PC-9 (cell line): ENCODE results near the gene ISOC1. TPM values are rescaled to one million over a fixed set of nuclear protein-coding genes. Genes with fewer than 3 reads are reported as not detected.

Experiments
- BruUV-seq: library from RNA; stranded (reverse); fragments of 400-500 nt; replicated peaks from 2 replicates; lab custom pipeline; 2021; lab: Mats Ljungman, UMichigan
- CTCF ChIA-PET: fragments of 300-600 bp; sonication (Branson Sonifier 250); formaldehyde crosslinking; loops from one replicate; lab custom pipeline; 2022; ENCODE audit warnings: antibody characterized with exemption; lab: Charles Lee
- POLR2A ChIA-PET: fragments of 300-600 bp; sonication (Branson Sonifier 250); formaldehyde crosslinking; loops from one replicate; lab custom pipeline; 2022; ENCODE audit warnings: antibody characterized with exemption; ENCODE audit not compliant: unreplicated experiment; lab: Charles Lee
- DNase-seq, 2 experiments: peaks; one replicate each; pipeline versions ENCODE4 v3.0.0 to v3.0.0-alpha.2; 2015 to 2022; ENCODE audit warnings: mixed read lengths in 1 of 2
- H2AFZ ChIP-seq: fragments of 200-600 bp; sonication (generic); 2 replicates; pipeline ENCODE4 v1.8.1; 2017; ENCODE audit warnings: antibody characterized with exemption
- H3F3A ChIP-seq: fragments of 200-600 bp; sonication (generic); 2 replicates; pipeline ENCODE4 v1.8.1; 2017; ENCODE audit warnings: antibody characterized with exemption, mild to moderate bottlenecking, low read depth; ENCODE audit not compliant: insufficient read depth
- H3K27ac ChIP-seq: fragments of 200-600 bp; sonication (generic); 2 replicates; pipeline ENCODE4 v1.6.1; 2016; ENCODE audit warnings: mixed run types
- H3K27me3 ChIP-seq: fragments of 200-600 bp; sonication (generic); 2 replicates; pipeline ENCODE4 v1.6.1; 2016; ENCODE audit warnings: low read depth, mixed run types; ENCODE audit not compliant: insufficient read depth
- H3K36me3 ChIP-seq: fragments of 200-600 bp; sonication (generic); 2 replicates; pipeline ENCODE4 v1.6.1; 2016; ENCODE audit warnings: low read depth, mixed run types
- H3K4me1 ChIP-seq: fragments of 200-600 bp; sonication (generic); replicated peaks from 2 replicates; pipeline ENCODE4 v1.6.1; 2016; ENCODE audit warnings: mixed run types; ENCODE audit not compliant: insufficient read depth
- H3K4me2 ChIP-seq: fragments of 200-600 bp; sonication (generic); 2 replicates; pipeline ENCODE4 v1.6.1; 2017; ENCODE audit warnings: mixed run types
- H3K4me3 ChIP-seq: fragments of 200-600 bp; sonication (generic); 2 replicates; pipeline ENCODE4 v1.6.1; 2016; ENCODE audit warnings: mixed run types
- H3K79me2 ChIP-seq: fragments of 200-600 bp; sonication (generic); 2 replicates; pipeline ENCODE4 v1.6.1; 2017; ENCODE audit warnings: low read depth, mixed run types
- H3K9me2 ChIP-seq: fragments of 200-600 bp; sonication (generic); 2 replicates; pipeline ENCODE4 v1.8.1; 2017; ENCODE audit warnings: mild to moderate bottlenecking; ENCODE audit not compliant: insufficient read depth
- H3K9me3 ChIP-seq: fragments of 200-600 bp; sonication (generic); 2 replicates; pipeline ENCODE4 v1.8.1; 2016; ENCODE audit warnings: low read depth; ENCODE audit not compliant: insufficient read depth
- H4K20me1 ChIP-seq: fragments of 200-600 bp; sonication (generic); 2 replicates; pipeline ENCODE4 v1.8.1; 2017; ENCODE audit not compliant: insufficient read depth
- EZH2 ChIP-seq: fragments of 200-600 bp; sonication (generic); IDR thresholded peaks from 2 replicates; pipeline ENCODE4 v1.8.0; 2017; ENCODE audit warnings: antibody characterized with exemption, low read depth
- intact Hi-C: fragments of 100-400 bp; cut with micrococcal nuclease; formaldehyde crosslinking; loops from one replicate; pipeline ENCODE4 v1.10.0; 2022; ENCODE audit not compliant: unreplicated experiment
- total RNA-seq: library from RNA; stranded (reverse); gene quantifications from 2 replicates; pipeline ENCODE4 v1.2.3, GENCODE V29; 2021
- TF ChIP-seq, protein P1 (sequence below): fragments of 200-600 bp; sonication (generic); conservative IDR thresholded peaks from 2 replicates; pipeline ENCODE4 v1.6.1; 2017; ENCODE audit warnings: mixed run types, antibody characterized with exemption, mild to moderate bottlenecking, moderate library complexity

ISOC1 gene
- total RNA-seq, 1 experiment from 2014 or later: 7.5 TPM

GRCh38 chr5:129057329-129057728 lies 37.2 kb upstream of the ISOC1 start:
- H3F3A ChIP-seq: no peaks in the 10 kb centered on the region
- H2AFZ ChIP-seq: no peak overlapping the region
- no peak for DNase-seq
- no TSS peak for BruUV-seq
- H3K9me3 ChIP-seq: no peaks in the 10 kb centered on the region
- H3K79me2 ChIP-seq: no peaks in the 10 kb centered on the region
- H3K4me1 ChIP-seq: no peaks in the 10 kb centered on the region
- H3K36me3 ChIP-seq: no peaks in the 10 kb centered on the region
- H4K20me1 ChIP-seq: no peaks in the 10 kb centered on the region
- ChIA-PET POLR2A (no interaction called here), CTCF (no interaction called here)
- no peak overlapping the region for H3K4me2 ChIP-seq
- no peak overlapping the region for H3K4me3 ChIP-seq
- TF ChIP-seq EZH2: no peak
- TF ChIP-seq, protein P1, sequence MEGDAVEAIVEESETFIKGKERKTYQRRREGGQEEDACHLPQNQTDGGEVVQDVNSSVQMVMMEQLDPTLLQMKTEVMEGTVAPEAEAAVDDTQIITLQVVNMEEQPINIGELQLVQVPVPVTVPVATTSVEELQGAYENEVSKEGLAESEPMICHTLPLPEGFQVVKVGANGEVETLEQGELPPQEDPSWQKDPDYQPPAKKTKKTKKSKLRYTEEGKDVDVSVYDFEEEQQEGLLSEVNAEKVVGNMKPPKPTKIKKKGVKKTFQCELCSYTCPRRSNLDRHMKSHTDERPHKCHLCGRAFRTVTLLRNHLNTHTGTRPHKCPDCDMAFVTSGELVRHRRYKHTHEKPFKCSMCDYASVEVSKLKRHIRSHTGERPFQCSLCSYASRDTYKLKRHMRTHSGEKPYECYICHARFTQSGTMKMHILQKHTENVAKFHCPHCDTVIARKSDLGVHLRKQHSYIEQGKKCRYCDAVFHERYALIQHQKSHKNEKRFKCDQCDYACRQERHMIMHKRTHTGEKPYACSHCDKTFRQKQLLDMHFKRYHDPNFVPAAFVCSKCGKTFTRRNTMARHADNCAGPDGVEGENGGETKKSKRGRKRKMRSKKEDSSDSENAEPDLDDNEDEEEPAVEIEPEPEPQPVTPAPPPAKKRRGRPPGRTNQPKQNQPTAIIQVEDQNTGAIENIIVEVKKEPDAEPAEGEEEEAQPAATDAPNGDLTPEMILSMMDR: no peak
- H3K27ac ChIP-seq: no peak overlapping the region
- H3K9me2 ChIP-seq: no peaks in the 10 kb centered on the region
- intact Hi-C loops: no loop called here
- H3K27me3 ChIP-seq: no peaks in the 10 kb centered on the region

- DNase-seq: no peak
- TF ChIP-seq, protein P1: no peak
- no peak for TF ChIP-seq EZH2
- H3K27me3 ChIP-seq: no peaks in the 10 kb centered on the region
- H4K20me1 ChIP-seq: no peaks in the 10 kb centered on the region
- H3K9me2 ChIP-seq: no peaks in the 10 kb centered on the region
- intact Hi-C loops: no loop called here
- no peaks in the 10 kb centered on the region for H3K4me1 ChIP-seq
- H3K4me3 ChIP-seq: no peak overlapping the region
- no peak overlapping the region for H3K4me2 ChIP-seq
- no peaks in the 10 kb centered on the region for H3K79me2 ChIP-seq
- H3F3A ChIP-seq: no peaks in the 10 kb centered on the region
- H2AFZ ChIP-seq: no peak overlapping the region
- ChIA-PET CTCF (no interaction called here), POLR2A (no interaction called here)
- no TSS peak for BruUV-seq
- no peak overlapping the region for H3K27ac ChIP-seq
- H3K36me3 ChIP-seq: no peaks in the 10 kb centered on the region
- H3K9me3 ChIP-seq: no peaks in the 10 kb centered on the region
Measured at GRCh38 chr5:129061849-129062248, 32.7 kb upstream of the ISOC1 start.

DNA sequence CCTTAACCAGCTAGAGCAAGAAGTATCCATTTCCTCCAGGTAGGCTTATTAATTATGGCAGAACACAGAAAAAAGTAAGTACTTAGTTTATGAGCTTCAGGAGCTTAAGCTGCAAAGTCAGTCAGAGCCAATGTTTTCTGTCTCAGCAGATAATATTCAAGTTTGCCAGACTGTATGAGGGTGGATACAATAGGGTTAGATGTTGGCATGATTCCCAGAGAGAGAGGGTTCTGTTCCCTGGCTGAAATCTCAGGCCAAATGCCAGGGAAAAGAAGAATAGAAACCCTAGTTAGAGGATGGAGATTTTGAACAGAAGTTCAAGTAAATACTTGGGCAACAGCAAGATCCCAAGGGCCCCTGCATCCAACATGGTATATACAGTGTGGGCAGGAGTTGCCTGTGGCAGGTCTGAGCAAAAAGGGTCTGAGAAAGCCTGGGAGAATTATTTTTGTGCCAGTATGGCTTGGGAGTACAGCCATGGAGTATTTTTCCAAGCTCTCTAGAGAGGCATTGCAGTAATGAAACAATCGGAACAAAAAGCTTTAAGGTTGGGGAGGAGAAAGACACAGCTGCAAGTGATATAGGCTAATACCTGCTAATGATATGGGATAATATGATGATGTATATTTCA lies 31.0 kb upstream of the ISOC1 start:
- no peak overlapping the region for H3K27ac ChIP-seq
- H3K27me3 ChIP-seq: no peaks in the 10 kb centered on the region
- no peaks in the 10 kb centered on the region for H3K4me1 ChIP-seq
- intact Hi-C loops: no loop called here
- no peak overlapping the region for H2AFZ ChIP-seq
- ChIA-PET POLR2A (no interaction called here), CTCF (no interaction called here)
- H3K9me3 ChIP-seq: no peaks in the 10 kb centered on the region
- H3K4me3 ChIP-seq: no peak overlapping the region
- DNase-seq: no peak
- no TSS peak for BruUV-seq
- no peaks in the 10 kb centered on the region for H3K36me3 ChIP-seq
- no peaks in the 10 kb centered on the region for H3F3A ChIP-seq
- TF ChIP-seq, protein P1: no peak
- TF ChIP-seq EZH2: no peak
- no peaks in the 10 kb centered on the region for H3K79me2 ChIP-seq
- H3K4me2 ChIP-seq: no peak overlapping the region
- no peaks in the 10 kb centered on the region; the same call in 1 of the 2 replicates for H4K20me1 ChIP-seq
- no peaks in the 10 kb centered on the region; the same call in 1 of the 2 replicates for H3K9me2 ChIP-seq
